OCI-LY1 (cell line): ENCODE data around the gene BRICD5.

Source experiments
- H2AFZ ChIP-seq: fragments of 200-600 bp; sonication (generic), shearing (Covaris generic); 2 replicates; pipeline ENCODE4 v1.6.0; 2014; ENCODE audit warnings: antibody characterized with exemption, mild to moderate bottlenecking, low read length
- H3F3A ChIP-seq: fragments of 200-600 bp; sonication (generic), shearing (Covaris generic); 2 replicates; pipeline ENCODE4 v1.6.0; 2014; ENCODE audit warnings: mild to moderate bottlenecking, antibody characterized with exemption, low read length, moderate library complexity; ENCODE audit not compliant: insufficient read depth
- H3K27ac ChIP-seq: fragments of 200-600 bp; sonication (generic); 2 replicates; pipeline ENCODE4 v1.5.1; 2014; ENCODE audit warnings: low read length, mixed run types, mild to moderate bottlenecking, low read depth; ENCODE audit not compliant: poor library complexity, severe bottlenecking
- H3K27me3 ChIP-seq: fragments of 200-600 bp; sonication (generic); 2 replicates; pipeline ENCODE4 v1.6.0; 2014; ENCODE audit warnings: antibody characterized with exemption, mild to moderate bottlenecking, low read length, moderate library complexity; ENCODE audit not compliant: insufficient read depth
- H3K36me3 ChIP-seq: fragments of 200-600 bp; sonication (generic); 2 replicates; pipeline ENCODE4 v1.6.1; 2014; ENCODE audit warnings: mild to moderate bottlenecking, antibody characterized with exemption, low read length, moderate library complexity, mixed read lengths; ENCODE audit not compliant: insufficient read depth
- H3K4me1 ChIP-seq: fragments of 200-600 bp; sonication (generic); 2 replicates; pipeline ENCODE4 v1.5.1; 2014; ENCODE audit warnings: mild to moderate bottlenecking, low read length, moderate library complexity; ENCODE audit not compliant: insufficient read depth, severe bottlenecking
- H3K4me2 ChIP-seq: fragments of 200-600 bp; sonication (generic), shearing (Covaris generic); 2 replicates; pipeline ENCODE4 v1.6.1; 2014; ENCODE audit warnings: low read length
- H3K4me3 ChIP-seq: fragments of 200-600 bp; sonication (generic); 2 replicates; pipeline ENCODE4 v1.5.1; 2014; ENCODE audit warnings: low read length, low read depth, mild to moderate bottlenecking, mixed read lengths; ENCODE audit not compliant: poor library complexity, severe bottlenecking
- H3K79me2 ChIP-seq: fragments of 200-600 bp; shearing (Covaris generic); 2 replicates; pipeline ENCODE4 v1.6.1; 2016; ENCODE audit warnings: mixed run types, low read length, mixed read lengths; ENCODE audit not compliant: insufficient read depth
- H3K9ac ChIP-seq: fragments of 200-600 bp; sonication (generic), shearing (Covaris generic); 2 replicates; pipeline ENCODE4 v1.6.1; 2014; ENCODE audit warnings: mild to moderate bottlenecking, low read length, mixed read lengths
- H3K9me2 ChIP-seq: fragments of 200-600 bp; sonication (generic), shearing (Covaris generic); 2 replicates; pipeline ENCODE4 v1.6.1; 2014; ENCODE audit warnings: low read depth, mild to moderate bottlenecking, low read length, mixed read lengths
- H3K9me3 ChIP-seq: fragments of 200-600 bp; shearing (Covaris generic); 2 replicates; pipeline ENCODE4 v1.6.1; 2014; ENCODE audit warnings: low read length, mixed read lengths
- H4K20me1 ChIP-seq: fragments of 200-600 bp; sonication (generic), shearing (Covaris generic); 2 replicates; pipeline ENCODE4 v1.6.0; 2016; ENCODE audit warnings: mild to moderate bottlenecking, low read length; ENCODE audit not compliant: insufficient read depth
- EZH2 ChIP-seq: fragments of 200-600 bp; sonication (generic), shearing (Covaris generic); IDR thresholded peaks from 2 replicates; pipeline ENCODE4 v1.8.0; 2017; ENCODE audit warnings: borderline replicate concordance, mixed run types, mild to moderate bottlenecking, antibody characterized with exemption, low read length, moderate library complexity, mixed read lengths
- TF ChIP-seq, protein P1 (sequence below): fragments of 200-600 bp; sonication (generic), shearing (Covaris generic); IDR thresholded peaks from 2 replicates; pipeline ENCODE4 v1.5.1; 2017; ENCODE audit warnings: mild to moderate bottlenecking, antibody characterized with exemption, low read length, moderate library complexity, mixed read lengths

The BRICD5 gene

DNA sequence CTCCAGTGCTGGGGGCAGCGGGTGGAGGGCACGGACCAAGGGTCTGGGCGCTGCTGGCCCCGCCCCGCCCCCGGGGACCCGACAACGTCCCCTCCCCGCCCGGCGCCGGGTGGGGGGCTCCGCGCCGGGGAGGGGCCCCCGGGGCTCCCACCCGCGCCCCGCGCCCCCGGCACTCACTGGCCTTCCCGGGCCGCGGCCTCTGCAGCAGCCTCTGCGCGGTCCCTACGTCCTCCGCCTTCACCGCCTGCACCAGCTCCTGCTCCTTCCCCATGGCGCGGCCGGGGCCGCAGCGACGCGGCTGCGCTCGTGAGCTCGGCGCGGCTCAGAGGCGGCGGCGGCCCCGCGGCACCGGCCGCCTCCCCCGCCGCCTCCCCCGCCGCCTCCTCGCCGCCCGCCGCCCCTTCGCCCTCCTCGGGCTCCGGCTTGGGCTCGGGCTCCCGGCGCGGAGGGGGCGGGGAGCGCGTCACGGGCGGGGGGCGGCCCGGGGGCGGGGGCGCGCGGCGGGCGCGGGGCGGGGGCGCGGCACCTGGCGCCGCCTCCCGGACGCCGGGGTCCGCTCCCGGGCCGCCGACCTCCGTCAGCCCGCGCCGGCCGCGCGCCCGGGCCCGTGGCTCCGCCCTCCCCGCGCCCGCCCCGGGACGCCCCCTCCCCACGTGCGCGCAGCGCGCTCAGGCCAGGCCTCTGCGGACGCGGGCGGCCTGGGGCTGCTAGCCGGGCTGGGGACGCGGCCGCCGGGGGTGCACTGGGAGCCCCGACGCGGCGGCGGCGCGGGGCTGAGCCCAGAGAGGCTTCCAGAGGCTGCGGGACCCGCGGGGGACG lies 14.3 kb downstream of the BRICD5 start, which contains the start of gene CASKIN1:
TSS of gene CASKIN1 (minus strand) at position 444 of the 819 bp plus-strand sequence. CDS start at position 271, 173 bp downstream.
- Histone ChIP-seq H4K20me1 (no peaks in the 10 kb centered on the region), H3K79me2 (no peaks in the 10 kb centered on the region), H3K4me3 (peak within 1 kb of the TSS; percentile 0), H3K9ac (no peak within 1 kb of the TSS), H3K9me3 (no peaks in the 10 kb centered on the region), H3K4me1 (peaks cover 3% of the 10 kb centered on the region), H3K9me2 (no peaks in the 10 kb centered on the region), H2AFZ (no peak within 1 kb of the TSS), H3K36me3 (no peaks in the 10 kb centered on the region), H3K27ac (no peak within 1 kb of the TSS), H3F3A (no peaks in the 10 kb centered on the region), H3K27me3 (peaks cover 31% of the 10 kb centered on the region; the same call in 1 of the 2 replicates), H3K4me2 (peak within 1 kb of the TSS; percentile 41)
- TF ChIP-seq EZH2 = no peak
- TF ChIP-seq, protein P1, sequence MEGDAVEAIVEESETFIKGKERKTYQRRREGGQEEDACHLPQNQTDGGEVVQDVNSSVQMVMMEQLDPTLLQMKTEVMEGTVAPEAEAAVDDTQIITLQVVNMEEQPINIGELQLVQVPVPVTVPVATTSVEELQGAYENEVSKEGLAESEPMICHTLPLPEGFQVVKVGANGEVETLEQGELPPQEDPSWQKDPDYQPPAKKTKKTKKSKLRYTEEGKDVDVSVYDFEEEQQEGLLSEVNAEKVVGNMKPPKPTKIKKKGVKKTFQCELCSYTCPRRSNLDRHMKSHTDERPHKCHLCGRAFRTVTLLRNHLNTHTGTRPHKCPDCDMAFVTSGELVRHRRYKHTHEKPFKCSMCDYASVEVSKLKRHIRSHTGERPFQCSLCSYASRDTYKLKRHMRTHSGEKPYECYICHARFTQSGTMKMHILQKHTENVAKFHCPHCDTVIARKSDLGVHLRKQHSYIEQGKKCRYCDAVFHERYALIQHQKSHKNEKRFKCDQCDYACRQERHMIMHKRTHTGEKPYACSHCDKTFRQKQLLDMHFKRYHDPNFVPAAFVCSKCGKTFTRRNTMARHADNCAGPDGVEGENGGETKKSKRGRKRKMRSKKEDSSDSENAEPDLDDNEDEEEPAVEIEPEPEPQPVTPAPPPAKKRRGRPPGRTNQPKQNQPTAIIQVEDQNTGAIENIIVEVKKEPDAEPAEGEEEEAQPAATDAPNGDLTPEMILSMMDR = no peak

DNA sequence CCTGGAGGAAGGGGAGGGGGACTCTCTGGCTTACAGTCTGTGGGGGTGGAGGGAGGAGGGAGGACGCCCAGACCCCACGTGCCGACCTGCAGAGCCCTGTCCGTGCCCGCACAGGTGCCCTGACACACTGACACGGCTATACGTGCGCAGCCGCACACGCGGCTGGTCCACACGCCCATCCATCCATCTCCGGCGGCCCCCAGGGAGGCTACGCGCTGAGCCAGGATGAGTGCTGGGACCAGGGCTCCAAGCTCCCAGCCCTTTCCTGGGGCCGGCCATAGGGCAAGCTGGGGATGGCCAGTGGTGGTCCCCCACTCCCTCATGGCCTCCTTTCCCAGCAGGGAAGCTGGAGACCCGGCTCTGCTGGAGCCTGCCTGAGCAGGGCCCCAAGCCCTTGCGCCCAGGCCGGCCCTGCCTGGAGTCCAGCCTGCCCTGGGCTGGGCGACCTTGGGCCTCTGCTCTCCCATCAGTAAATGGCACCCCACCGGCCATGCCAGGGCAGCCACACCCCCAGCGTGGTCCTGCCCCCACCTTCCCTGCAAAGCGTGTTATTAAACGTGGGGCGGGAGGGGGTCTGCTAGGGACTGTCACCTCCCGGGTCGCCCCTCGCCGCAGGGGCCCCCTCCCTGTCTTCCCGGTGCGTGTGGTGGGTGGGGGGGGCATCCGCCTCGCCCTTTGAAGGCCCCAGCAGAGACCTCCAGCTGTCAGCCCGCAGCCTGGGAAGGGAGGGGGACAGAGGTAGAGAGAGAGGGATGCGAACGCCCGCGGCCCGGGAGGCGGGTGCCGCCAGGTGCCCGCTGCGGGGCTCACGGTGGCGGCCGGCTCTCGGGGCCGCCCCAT lies 15.1 kb downstream of the BRICD5 start:
- peak overlapping the region; percentile 0 for H3K4me3 ChIP-seq
- peaks cover 26% of the 10 kb centered on the region; the same call in 1 of the 2 replicates for H3K27me3 ChIP-seq
- no peaks in the 10 kb centered on the region for H3K36me3 ChIP-seq
- H3K4me1 ChIP-seq = peaks cover 3% of the 10 kb centered on the region
- H3K4me2 ChIP-seq = peak overlapping the region; percentile 41
- no peak overlapping the region for H3K9ac ChIP-seq
- no peaks in the 10 kb centered on the region for H3K79me2 ChIP-seq
- H3F3A ChIP-seq = no peaks in the 10 kb centered on the region
- TF ChIP-seq, protein P1 = no peak
- TF ChIP-seq EZH2 = no peak
- H2AFZ ChIP-seq = no peak overlapping the region
- H3K9me3 ChIP-seq = no peaks in the 10 kb centered on the region
- no peaks in the 10 kb centered on the region for H3K9me2 ChIP-seq
- H4K20me1 ChIP-seq = no peaks in the 10 kb centered on the region
- H3K27ac ChIP-seq = no peak overlapping the region

DNA sequence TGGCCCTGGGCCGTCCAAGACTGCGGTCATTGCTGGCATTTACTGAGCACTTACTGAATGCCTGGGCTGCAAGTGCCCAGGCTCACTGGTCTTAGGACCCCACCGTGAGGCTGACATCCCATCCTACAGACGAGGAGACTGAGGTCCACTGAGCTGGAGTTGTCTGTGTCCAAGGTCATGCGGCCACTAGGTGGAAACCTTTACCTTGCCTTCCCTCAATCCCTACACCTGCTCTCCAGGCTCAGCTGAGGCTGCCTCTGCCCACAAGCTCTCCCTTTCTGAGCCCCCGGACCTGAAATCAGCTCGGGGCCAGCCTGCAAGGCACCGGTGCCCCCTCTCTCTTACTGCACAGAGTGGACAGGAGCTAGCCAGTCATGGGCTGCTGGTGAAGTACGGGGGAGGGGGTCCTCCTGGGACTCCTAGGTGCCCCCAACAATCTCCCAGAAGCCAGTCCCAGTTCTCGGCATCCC lies 15.8 kb downstream of the BRICD5 start:
- H3K9me3 ChIP-seq = no peaks in the 10 kb centered on the region
- no peak overlapping the region for H3K9ac ChIP-seq
- H4K20me1 ChIP-seq = no peaks in the 10 kb centered on the region
- H3K27ac ChIP-seq = no peak overlapping the region
- peaks cover 19% of the 10 kb centered on the region; the same call in 1 of the 2 replicates for H3K27me3 ChIP-seq
- H2AFZ ChIP-seq = no peak overlapping the region
- H3F3A ChIP-seq = no peaks in the 10 kb centered on the region
- no peaks in the 10 kb centered on the region for H3K36me3 ChIP-seq
- H3K79me2 ChIP-seq = no peaks in the 10 kb centered on the region
- H3K9me2 ChIP-seq = no peaks in the 10 kb centered on the region
- no peak overlapping the region for H3K4me3 ChIP-seq
- H3K4me1 ChIP-seq = peaks cover 3% of the 10 kb centered on the region
- no peak for TF ChIP-seq EZH2
- TF ChIP-seq, protein P1 = peak; percentile 59
- no peak overlapping the region; the same call in 1 of the 2 replicates for H3K4me2 ChIP-seq
